SK-N-SH (cell line): ENCODE results near the gene SGCA. TPM values are rescaled to one million over a fixed set of nuclear protein-coding genes. Genes with fewer than 3 reads are reported as not detected.

Experiments
- CTCF ChIA-PET: fragments of 300-600, 350-600 bp; formaldehyde crosslinking; extraction: SDS; loops from one replicate; lab custom pipeline; 2021; lab: Yijun Ruan, JAX
- POLR2A ChIA-PET: fragments of 350-600 bp; sonication (Branson Sonifier 250); formaldehyde crosslinking; extraction: SDS; loops from one replicate; lab custom pipeline; 2020; ENCODE audit warnings: antibody characterized with exemption, inconsistent platforms; lab: Yijun Ruan, JAX
- DNase-seq: peaks from one replicate; pipeline ENCODE4 v3.0.0; 2012
- H2AFZ ChIP-seq: fragments of 200-600 bp; sonication (generic); 2 replicates; pipeline ENCODE4 v1.8.1; 2016; ENCODE audit warnings: antibody characterized with exemption, mild to moderate bottlenecking, low read depth
- H3F3A ChIP-seq: fragments of 200-600 bp; sonication (generic); replicated peaks from 2 replicates; pipeline ENCODE3; 2016; ENCODE audit warnings: antibody characterized with exemption, mild to moderate bottlenecking; ENCODE audit not compliant: insufficient read depth
- H3K27ac ChIP-seq, 2 experiments: fragments of 200-500 bp in 1 of 2; fragments of 200-600 bp in 1 of 2; sonication (Bioruptor generic) in 1 of 2; sonication (generic), shearing (Covaris generic) in 1 of 2; 2 replicates each; pipeline versions ENCODE4 v1.5.1 to v1.6.1; 2014 to 2016; ENCODE audit warnings: low read depth in 2 of 2, inconsistent platforms in 1 of 2, low read length in 1 of 2, mild to moderate bottlenecking in 1 of 2, mixed read lengths in 1 of 2
- H3K27me3 ChIP-seq: fragments of 200-600 bp; sonication (generic), shearing (Covaris generic); 2 replicates; pipeline ENCODE4 v1.6.1; 2016; ENCODE audit warnings: mixed run types; ENCODE audit not compliant: insufficient read depth
- H3K36me3 ChIP-seq, 2 experiments: fragments of 200-500 bp in 1 of 2; fragments of 200-600 bp in 1 of 2; sonication (Bioruptor generic) in 1 of 2; sonication (generic) in 1 of 2; replicated peaks in 1 of 2; 2 replicates each; pipeline versions ENCODE3 to v1.5.1; 2014 to 2016; ENCODE audit warnings: low read length in 1 of 2, mild to moderate bottlenecking in 1 of 2; ENCODE audit not compliant: insufficient read depth in 2 of 2, control insufficient read depth in 1 of 2
- H3K4me1 ChIP-seq, 2 experiments: fragments of 200-500 bp in 1 of 2; fragments of 200-600 bp in 1 of 2; sonication (Bioruptor generic) in 1 of 2; sonication (generic), shearing (Covaris generic) in 1 of 2; 2 replicates each; pipeline versions ENCODE4 v1.5.1 to v1.6.1; 2014 to 2016; ENCODE audit warnings: low read depth in 1 of 2, low read length in 1 of 2, mixed run types in 1 of 2; ENCODE audit not compliant: insufficient read depth in 2 of 2, control insufficient read depth in 1 of 2
- H3K4me2 ChIP-seq: fragments of 200-600 bp; sonication (generic), shearing (Covaris generic); 2 replicates; pipeline ENCODE4 v1.6.1; 2017; ENCODE audit warnings: mixed run types
- H3K4me3 ChIP-seq, 2 experiments: fragments of 200-500 bp in 1 of 2; fragments of 200-600 bp in 1 of 2; sonication (Bioruptor generic) in 1 of 2; sonication (generic), shearing (Covaris generic) in 1 of 2; 2 replicates each; pipeline versions ENCODE4 v1.5.1 to v1.8.1; 2014 to 2016; ENCODE audit warnings: low read depth in 2 of 2, inconsistent platforms in 1 of 2, low read length in 1 of 2, mild to moderate bottlenecking in 1 of 2, mixed read lengths in 1 of 2, moderate library complexity in 1 of 2
- H3K79me2 ChIP-seq: fragments of 200-600 bp; sonication (generic); 2 replicates; pipeline ENCODE4 v1.8.1; 2017; ENCODE audit warnings: mild to moderate bottlenecking; ENCODE audit not compliant: insufficient read depth
- H3K9ac ChIP-seq: fragments of 200-600 bp; sonication (generic); 2 replicates; pipeline ENCODE4 v1.6.1; 2017; ENCODE audit warnings: mixed run types
- H3K9me2 ChIP-seq: fragments of 200-600 bp; sonication (generic); 2 replicates; pipeline ENCODE4 v1.6.1; 2017; ENCODE audit warnings: mixed run types
- H3K9me3 ChIP-seq: fragments of 200-600 bp; sonication (generic); 2 replicates; pipeline ENCODE4 v1.6.1; 2017; ENCODE audit warnings: mixed run types, mild to moderate bottlenecking, moderate library complexity
- H4K20me1 ChIP-seq: fragments of 200-600 bp; sonication (generic); 2 replicates; pipeline ENCODE4 v1.6.1; 2017; ENCODE audit warnings: mild to moderate bottlenecking, mixed run types; ENCODE audit not compliant: insufficient read depth
- CHD2 ChIP-seq: fragments of 150-350 bp; IDR thresholded peaks from 2 replicates; pipeline ENCODE4 v1.6.1; 2018; ENCODE audit warnings: low read length; ENCODE audit not compliant: partially characterized antibody
- FOSL2 ChIP-seq: IDR thresholded peaks from 2 replicates; pipeline ENCODE4 v1.4.0; 2012; ENCODE audit warnings: low read depth, mild to moderate bottlenecking, moderate library complexity, borderline replicate concordance
- FOXJ3 ChIP-seq: sonication (generic); formaldehyde crosslinking; IDR thresholded peaks from 2 replicates; pipeline ENCODE4 v1.5.1; 2020; ENCODE audit warnings: mild to moderate bottlenecking, missing genetic modification reagents
- FOXM1 ChIP-seq: IDR thresholded peaks from 2 replicates; pipeline ENCODE4 v1.4.0; 2012; ENCODE audit warnings: low read depth, mild to moderate bottlenecking
- GABPA ChIP-seq: IDR thresholded peaks from 2 replicates; pipeline ENCODE4 v1.4.0; 2012; ENCODE audit warnings: low read depth, mild to moderate bottlenecking
- GATA2 ChIP-seq: sonication (generic); formaldehyde crosslinking; IDR thresholded peaks from 2 replicates; pipeline ENCODE4 v1.5.0; 2020; ENCODE audit warnings: mild to moderate bottlenecking, missing genetic modification reagents
- IRF3 ChIP-seq: fragments of 150-350 bp; IDR thresholded peaks from 2 replicates; pipeline ENCODE4 v1.6.1; 2016; ENCODE audit warnings: mild to moderate bottlenecking, low read depth, low read length
- JUND ChIP-seq: IDR thresholded peaks from 2 replicates; pipeline ENCODE4 v1.4.0; 2012
- RFX5 ChIP-seq: IDR thresholded peaks from 2 replicates; pipeline ENCODE4 v1.6.1; 2012; ENCODE audit warnings: mild to moderate bottlenecking, improper control_type of control experiment, low read length
- SMC3 ChIP-seq: IDR thresholded peaks from 2 replicates; pipeline ENCODE4 v1.6.1; 2012; ENCODE audit warnings: low read depth, low read length, improper control_type of control experiment
- TAF1 ChIP-seq: IDR thresholded peaks from 2 replicates; pipeline ENCODE4 v1.6.1; 2012; ENCODE audit warnings: low read depth, mild to moderate bottlenecking, low read length, moderate library complexity, borderline replicate concordance
- TCF12 ChIP-seq: IDR thresholded peaks from 2 replicates; pipeline ENCODE4 v1.4.0; 2012
- USF1 ChIP-seq: IDR thresholded peaks from 2 replicates; pipeline ENCODE4 v1.4.0; 2012; ENCODE audit warnings: low read depth, borderline replicate concordance
- USF2 ChIP-seq: fragments of 150-350 bp; IDR thresholded peaks from 2 replicates; pipeline ENCODE4 v1.6.1; 2017; ENCODE audit warnings: antibody characterized with exemption, low read length, low read depth, borderline replicate concordance
- YY1 ChIP-seq: IDR thresholded peaks from 2 replicates; pipeline ENCODE4 v1.4.0; 2012; ENCODE audit warnings: low read depth, mild to moderate bottlenecking
- ZBTB33 ChIP-seq: IDR thresholded peaks from 2 replicates; pipeline ENCODE4 v1.4.0; 2012; ENCODE audit warnings: low read depth, borderline replicate concordance
- WGBS: methylation state at CpG from one replicate; pipeline ENCODE4 v1.1.6; 2017; ENCODE audit warnings: low lambda C conversion rate; 5-methylcytosine and 5-hydroxymethylcytosine counted together
- polyA plus RNA-seq, 3 experiments: library from polyadenylated mRNA; depleted of rRNA; stranded (reverse); fragments of >200 nt; gene quantifications; 2 replicates each; pipeline ENCODE4 v1.2.3, GENCODE V29; 2012

Gene SGCA
- polyA plus RNA-seq, 1 of the 3 experiments (the other 2 are of a cell fraction): not detected

- TF ChIP-seq USF1 (no peak), TAF1 (peak; percentile 65), IRF3 (no peak), USF2 (no peak), GABPA (peak; percentile 49), GATA2 (CRISPR knock-in tag) (no peak), FOSL2 (peak; percentile 87)
- TF ChIP-seq, all 33 proteins: peak for 17
Observed at GRCh38 chr17:50219342-50219741, 53.5 kb downstream of the SGCA start (continued).

GRCh38 chr17:50219939-50220465 lies 54.2 kb downstream of the SGCA start:
- POLR2A ChIA-PET: interaction anchor here (0.7 kb wide), 1 partner anchor 9 kb away, joined by 5 read pairs; no protein-coding TSS in a partner anchor
- peak overlapping the region; percentile 30 to 58; a peak in 3 of 4 replicates for H3K4me3 ChIP-seq
- no peaks in the 10 kb centered on the region for H3K9me3 ChIP-seq
- TF ChIP-seq RFX5: no peak
- no peak for TF ChIP-seq SMC3
- TF ChIP-seq FOXJ3: no peak
- TF ChIP-seq USF1: no peak
- no peak for TF ChIP-seq ZBTB33
- TF ChIP-seq JUND: no peak
- TF ChIP-seq YY1: no peak
- TF ChIP-seq FOXM1: no peak
- TF ChIP-seq CHD2: no peak
- TF ChIP-seq TCF12: no peak
- TF ChIP-seq USF2: no peak
- H3K4me2 ChIP-seq: peak overlapping the region; percentile 76
- CTCF ChIA-PET: interaction anchor here (0.9 to 25.6 kb wide), 4 partner anchors 14 to 67 kb away, joined by 3 to 2150 read pairs (median 99); partner anchors contain the start of genes COL1A1 and TMEM92
- WGBS: 43% methylated on average over 4 of the region's 4 CpGs
- no peaks in the 10 kb centered on the region for H3K27me3 ChIP-seq
- peak overlapping the region; percentile 81 for H3K9ac ChIP-seq
- peaks cover 75% of the 10 kb centered on the region for H3F3A ChIP-seq
- H4K20me1 ChIP-seq: no peaks in the 10 kb centered on the region; the same call in 1 of the 2 replicates
- H3K27ac ChIP-seq: peak overlapping the region; percentile 80 to 100
- no peaks in the 10 kb centered on the region for H3K36me3 ChIP-seq
- no peaks in the 10 kb centered on the region for H3K79me2 ChIP-seq
- H2AFZ ChIP-seq: no peak overlapping the region
- DNase-seq: no peak
- H3K4me1 ChIP-seq: peaks cover 7 to 68% of the 10 kb centered on the region in 2 experiments
- no peaks in the 10 kb centered on the region for H3K9me2 ChIP-seq
